SK-N-SH treated with all-trans-retinoic acid at 6 μM for 48 hours (cell line): ENCODE data around the gene CREB1.

ENCODE experiments used
- ATAC-seq: fragments of 200-7000 bp; cut with Tn5 transposase; 3 replicates; pipeline ENCODE4 v1.9.1; 2020; ENCODE audit warnings: mild to moderate bottlenecking, moderate library complexity
- ARNTL ChIP-seq: fragments of 450-650 bp; formaldehyde crosslinking; IDR thresholded peaks from 2 replicates; pipeline ENCODE4 v1.5.0; 2020; ENCODE audit warnings: low read depth, mild to moderate bottlenecking, moderate library complexity, borderline replicate concordance
- BACH2 ChIP-seq: fragments of 250-450 bp; sonication (Bioruptor Pico); IDR thresholded peaks from 2 replicates; pipeline ENCODE4 v1.9.0; 2021; ENCODE audit warnings: mild to moderate bottlenecking, borderline replicate concordance
- CSDC2 ChIP-seq: fragments of 250-450 bp; sonication (Bioruptor Pico); IDR thresholded peaks from 2 replicates; pipeline ENCODE4 v1.5.0; 2020; ENCODE audit warnings: mild to moderate bottlenecking, moderate library complexity
- ESRRG ChIP-seq: fragments of 250-450 bp; sonication (Bioruptor Pico); IDR thresholded peaks from 2 replicates; pipeline ENCODE4 v1.6.1; 2021; ENCODE audit warnings: mild to moderate bottlenecking
- GLIS3 ChIP-seq: fragments of 250-450 bp; sonication (Bioruptor Pico); IDR thresholded peaks from 2 replicates; pipeline ENCODE4 v1.5.0; 2020; ENCODE audit warnings: mild to moderate bottlenecking, moderate library complexity
- ISL1 ChIP-seq: fragments of 250-450 bp; sonication (Bioruptor Pico); IDR thresholded peaks from 2 replicates; pipeline ENCODE4 v2.1.2; 2022; ENCODE audit warnings: mild to moderate bottlenecking, moderate library complexity
- OSR1 ChIP-seq: fragments of 250-450 bp; sonication (Bioruptor Pico); IDR thresholded peaks from 2 replicates; pipeline ENCODE4 v1.8.0; 2022; ENCODE audit warnings: moderate library complexity, mild to moderate bottlenecking, inconsistent platforms
- PPARA ChIP-seq: fragments of 250-450 bp; sonication (Bioruptor Pico); IDR thresholded peaks from 2 replicates; pipeline ENCODE4 v1.5.0; 2020; ENCODE audit warnings: mild to moderate bottlenecking, borderline replicate concordance
- RARB ChIP-seq: fragments of 250-450 bp; sonication (Bioruptor Pico); IDR thresholded peaks from 2 replicates; pipeline ENCODE4 v1.8.0; 2021; ENCODE audit warnings: mild to moderate bottlenecking, moderate library complexity
- SNAI2 ChIP-seq: fragments of 250-450 bp; sonication (Bioruptor Pico); IDR thresholded peaks from 2 replicates; pipeline ENCODE4 v1.5.0; 2020; ENCODE audit warnings: mild to moderate bottlenecking, moderate library complexity
- TOX ChIP-seq: fragments of 250-450 bp; sonication (Bioruptor Pico); IDR thresholded peaks from 2 replicates; pipeline ENCODE4 v1.8.0; 2021; ENCODE audit warnings: mild to moderate bottlenecking, moderate library complexity, borderline replicate concordance
- ZC3H10 ChIP-seq: fragments of 250-450 bp; sonication (Bioruptor Pico); IDR thresholded peaks from 2 replicates; pipeline ENCODE4 v1.5.1; 2021; ENCODE audit warnings: mild to moderate bottlenecking, moderate library complexity
- ZFP3 ChIP-seq: fragments of 250-450 bp; sonication (Bioruptor Pico); IDR thresholded peaks from 2 replicates; pipeline ENCODE4 v1.5.0; 2020; ENCODE audit warnings: mild to moderate bottlenecking, moderate library complexity
- ZFP30 ChIP-seq: fragments of 450-650 bp; formaldehyde crosslinking; IDR thresholded peaks from 2 replicates; pipeline ENCODE4 v1.5.0; 2022; ENCODE audit warnings: mild to moderate bottlenecking, moderate library complexity
- ZNF565 ChIP-seq: fragments of 450-650 bp; formaldehyde crosslinking; conservative IDR thresholded peaks from 2 replicates; pipeline ENCODE4 v1.5.0; 2020; ENCODE audit warnings: low read depth, mild to moderate bottlenecking, moderate library complexity
- ZNF70 ChIP-seq: fragments of 450-650 bp; formaldehyde crosslinking; IDR thresholded peaks from 2 replicates; pipeline ENCODE4 v1.5.0; 2020; ENCODE audit warnings: mild to moderate bottlenecking, moderate library complexity
- ZNF8 ChIP-seq: fragments of 450-650 bp; formaldehyde crosslinking; IDR thresholded peaks from 2 replicates; pipeline ENCODE4 v1.5.0; 2020; ENCODE audit warnings: mild to moderate bottlenecking, moderate library complexity
- TF ChIP-seq, protein P1 (sequence below): fragments of 250-450 bp; sonication (Bioruptor Pico); IDR thresholded peaks from 2 replicates; pipeline ENCODE4 v1.5.1; 2021; ENCODE audit warnings: mild to moderate bottlenecking, moderate library complexity
- TF ChIP-seq, protein P2 (sequence below): fragments of 250-450 bp; sonication (Bioruptor Pico); IDR thresholded peaks from 2 replicates; pipeline ENCODE4 v1.8.0; 2021; ENCODE audit warnings: low read depth, mild to moderate bottlenecking, moderate library complexity, borderline replicate concordance
- TF ChIP-seq, protein P3 (sequence below): fragments of 250-450 bp; sonication (Bioruptor Pico); IDR thresholded peaks from 2 replicates; pipeline ENCODE4 v1.5.1; 2020; ENCODE audit warnings: low read depth, mild to moderate bottlenecking, moderate library complexity
- TF ChIP-seq, protein P4 (sequence below): fragments of 250-450 bp; sonication (Bioruptor Pico); IDR thresholded peaks from 2 replicates; pipeline ENCODE4 v1.5.0; 2020; ENCODE audit warnings: mild to moderate bottlenecking, moderate library complexity
- TF ChIP-seq, protein P5 (sequence below): fragments of 250-450 bp; sonication (Bioruptor Pico); IDR thresholded peaks from 2 replicates; pipeline ENCODE4 v1.8.0; 2020; ENCODE audit warnings: mild to moderate bottlenecking, moderate library complexity, borderline replicate concordance

Gene CREB1

DNA sequence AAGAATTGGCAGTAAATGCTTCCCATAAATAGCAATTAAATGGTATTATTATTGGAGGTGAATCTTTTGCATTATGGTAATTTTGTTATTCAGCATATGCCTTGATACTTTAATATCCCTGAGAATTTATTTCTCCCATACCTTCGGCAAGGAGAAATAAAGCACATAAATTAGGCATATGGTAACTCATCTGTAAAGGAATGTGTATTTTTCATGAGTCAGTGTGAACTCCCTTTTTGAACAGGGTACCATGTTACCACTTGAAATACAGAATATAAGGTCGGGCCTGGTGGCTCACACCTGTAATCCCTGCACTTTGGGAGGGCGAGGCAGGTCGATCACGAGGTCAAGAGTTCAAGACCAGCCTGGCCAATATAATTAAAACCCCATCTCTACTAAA is 77.1 kb downstream of the CREB1 start:
- TF ChIP-seq ZNF565 (CRISPR knock-in tag) (no peak), RARB (CRISPR knock-in tag) (no peak), ZFP30 (no peak)
- ATAC-seq = no peak

DNA sequence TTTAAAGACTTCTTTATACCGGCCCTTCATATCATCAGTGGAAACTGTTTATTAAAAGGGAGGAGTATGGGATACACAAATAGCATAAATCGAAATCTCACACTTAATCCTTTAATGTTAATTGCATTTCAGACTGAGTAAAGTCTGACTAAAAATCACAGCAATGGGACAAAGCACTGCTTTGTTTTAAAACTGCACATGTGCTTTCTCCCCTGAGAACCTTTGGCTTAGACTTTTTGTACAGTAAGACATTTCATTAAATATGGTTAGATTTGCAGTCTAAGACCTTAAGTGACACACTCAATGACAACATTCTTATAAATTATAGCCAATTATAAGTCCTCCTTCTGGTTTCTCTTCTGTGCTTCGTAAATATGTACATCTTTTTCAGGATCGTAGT is 83.0 kb downstream of the CREB1 start:
- no peak for ATAC-seq
- TF ChIP-seq PPARA (CRISPR knock-in tag) (no peak), TOX (CRISPR knock-in tag) (no peak), OSR1 (CRISPR knock-in tag) (no peak), RARB (CRISPR knock-in tag) (no peak), GLIS3 (CRISPR knock-in tag) (no peak), ZFP30 (no peak), ZC3H10 (CRISPR knock-in tag) (no peak), ZNF565 (CRISPR knock-in tag) (no peak), ISL1 (CRISPR knock-in tag) (no peak), ZFP3 (CRISPR knock-in tag) (no peak), CSDC2 (CRISPR knock-in tag) (no peak)
- TF ChIP-seq, protein P1, sequence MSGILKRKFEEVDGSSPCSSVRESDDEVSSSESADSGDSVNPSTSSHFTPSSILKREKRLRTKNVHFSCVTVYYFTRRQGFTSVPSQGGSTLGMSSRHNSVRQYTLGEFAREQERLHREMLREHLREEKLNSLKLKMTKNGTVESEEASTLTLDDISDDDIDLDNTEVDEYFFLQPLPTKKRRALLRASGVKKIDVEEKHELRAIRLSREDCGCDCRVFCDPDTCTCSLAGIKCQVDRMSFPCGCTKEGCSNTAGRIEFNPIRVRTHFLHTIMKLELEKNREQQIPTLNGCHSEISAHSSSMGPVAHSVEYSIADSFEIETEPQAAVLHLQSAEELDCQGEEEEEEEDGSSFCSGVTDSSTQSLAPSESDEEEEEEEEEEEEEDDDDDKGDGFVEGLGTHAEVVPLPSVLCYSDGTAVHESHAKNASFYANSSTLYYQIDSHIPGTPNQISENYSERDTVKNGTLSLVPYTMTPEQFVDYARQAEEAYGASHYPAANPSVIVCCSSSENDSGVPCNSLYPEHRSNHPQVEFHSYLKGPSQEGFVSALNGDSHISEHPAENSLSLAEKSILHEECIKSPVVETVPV = no peak

DNA sequence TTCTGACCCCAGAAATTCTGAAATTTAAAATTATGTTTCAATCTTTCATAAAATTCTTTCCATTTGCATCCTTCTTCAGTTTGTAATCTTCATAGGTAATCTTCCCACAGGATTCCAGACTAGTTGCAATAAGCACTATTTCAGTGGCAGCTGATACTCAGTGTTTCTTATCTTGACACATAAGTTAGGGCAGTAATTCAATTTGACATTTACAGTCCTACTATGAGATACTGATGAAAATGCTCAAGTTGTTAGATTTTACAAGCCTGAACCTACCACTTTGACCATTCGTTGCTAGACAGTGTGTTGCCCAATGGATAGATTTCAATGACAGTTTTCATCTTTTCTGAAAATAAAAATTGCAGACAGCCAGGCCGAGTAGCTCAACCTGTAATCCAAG is 85.1 kb downstream of the CREB1 start:
- ATAC-seq = no peak
- TF ChIP-seq ZNF70 (CRISPR knock-in tag) (no peak), ZFP3 (CRISPR knock-in tag) (no peak), PPARA (CRISPR knock-in tag) (no peak)
- TF ChIP-seq, protein P2, sequence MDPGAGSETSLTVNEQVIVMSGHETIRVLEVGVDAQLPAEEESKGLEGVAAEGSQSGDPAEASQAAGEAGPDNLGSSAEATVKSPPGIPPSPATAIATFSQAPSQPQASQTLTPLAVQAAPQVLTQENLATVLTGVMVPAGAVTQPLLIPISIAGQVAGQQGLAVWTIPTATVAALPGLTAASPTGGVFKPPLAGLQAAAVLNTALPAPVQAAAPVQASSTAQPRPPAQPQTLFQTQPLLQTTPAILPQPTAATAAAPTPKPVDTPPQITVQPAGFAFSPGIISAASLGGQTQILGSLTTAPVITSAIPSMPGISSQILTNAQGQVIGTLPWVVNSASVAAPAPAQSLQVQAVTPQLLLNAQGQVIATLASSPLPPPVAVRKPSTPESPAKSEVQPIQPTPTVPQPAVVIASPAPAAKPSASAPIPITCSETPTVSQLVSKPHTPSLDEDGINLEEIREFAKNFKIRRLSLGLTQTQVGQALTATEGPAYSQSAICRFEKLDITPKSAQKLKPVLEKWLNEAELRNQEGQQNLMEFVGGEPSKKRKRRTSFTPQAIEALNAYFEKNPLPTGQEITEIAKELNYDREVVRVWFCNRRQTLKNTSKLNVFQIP = no peak
- TF ChIP-seq, all 23 proteins: peak for 0

DNA sequence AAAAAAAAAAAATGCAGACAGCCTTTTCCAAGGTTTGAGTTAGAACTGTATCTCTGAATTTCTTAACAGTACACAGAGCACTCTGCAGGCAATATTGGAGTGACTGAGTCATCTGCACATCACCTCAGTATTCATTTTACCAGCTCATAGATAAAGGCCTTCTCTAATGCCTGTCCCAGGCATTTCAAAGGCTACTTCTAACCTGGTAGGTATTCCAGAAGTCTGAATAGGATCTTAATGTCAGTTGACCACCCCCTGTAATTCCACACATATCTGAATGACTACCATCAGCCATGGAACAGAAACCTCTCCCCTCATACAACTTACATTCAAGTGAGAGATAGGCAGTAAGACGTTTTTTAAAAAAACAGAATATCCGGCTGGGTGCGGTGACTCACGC is 86.4 kb downstream of the CREB1 start:
- TF ChIP-seq, protein P3, sequence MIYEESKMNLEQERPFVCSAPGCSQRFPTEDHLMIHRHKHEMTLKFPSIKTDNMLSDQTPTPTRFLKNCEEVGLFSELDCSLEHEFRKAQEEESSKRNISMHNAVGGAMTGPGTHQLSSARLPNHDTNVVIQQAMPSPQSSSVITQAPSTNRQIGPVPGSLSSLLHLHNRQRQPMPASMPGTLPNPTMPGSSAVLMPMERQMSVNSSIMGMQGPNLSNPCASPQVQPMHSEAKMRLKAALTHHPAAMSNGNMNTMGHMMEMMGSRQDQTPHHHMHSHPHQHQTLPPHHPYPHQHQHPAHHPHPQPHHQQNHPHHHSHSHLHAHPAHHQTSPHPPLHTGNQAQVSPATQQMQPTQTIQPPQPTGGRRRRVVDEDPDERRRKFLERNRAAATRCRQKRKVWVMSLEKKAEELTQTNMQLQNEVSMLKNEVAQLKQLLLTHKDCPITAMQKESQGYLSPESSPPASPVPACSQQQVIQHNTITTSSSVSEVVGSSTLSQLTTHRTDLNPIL (CRISPR knock-in tag) = no peak
- TF ChIP-seq, protein P4, sequence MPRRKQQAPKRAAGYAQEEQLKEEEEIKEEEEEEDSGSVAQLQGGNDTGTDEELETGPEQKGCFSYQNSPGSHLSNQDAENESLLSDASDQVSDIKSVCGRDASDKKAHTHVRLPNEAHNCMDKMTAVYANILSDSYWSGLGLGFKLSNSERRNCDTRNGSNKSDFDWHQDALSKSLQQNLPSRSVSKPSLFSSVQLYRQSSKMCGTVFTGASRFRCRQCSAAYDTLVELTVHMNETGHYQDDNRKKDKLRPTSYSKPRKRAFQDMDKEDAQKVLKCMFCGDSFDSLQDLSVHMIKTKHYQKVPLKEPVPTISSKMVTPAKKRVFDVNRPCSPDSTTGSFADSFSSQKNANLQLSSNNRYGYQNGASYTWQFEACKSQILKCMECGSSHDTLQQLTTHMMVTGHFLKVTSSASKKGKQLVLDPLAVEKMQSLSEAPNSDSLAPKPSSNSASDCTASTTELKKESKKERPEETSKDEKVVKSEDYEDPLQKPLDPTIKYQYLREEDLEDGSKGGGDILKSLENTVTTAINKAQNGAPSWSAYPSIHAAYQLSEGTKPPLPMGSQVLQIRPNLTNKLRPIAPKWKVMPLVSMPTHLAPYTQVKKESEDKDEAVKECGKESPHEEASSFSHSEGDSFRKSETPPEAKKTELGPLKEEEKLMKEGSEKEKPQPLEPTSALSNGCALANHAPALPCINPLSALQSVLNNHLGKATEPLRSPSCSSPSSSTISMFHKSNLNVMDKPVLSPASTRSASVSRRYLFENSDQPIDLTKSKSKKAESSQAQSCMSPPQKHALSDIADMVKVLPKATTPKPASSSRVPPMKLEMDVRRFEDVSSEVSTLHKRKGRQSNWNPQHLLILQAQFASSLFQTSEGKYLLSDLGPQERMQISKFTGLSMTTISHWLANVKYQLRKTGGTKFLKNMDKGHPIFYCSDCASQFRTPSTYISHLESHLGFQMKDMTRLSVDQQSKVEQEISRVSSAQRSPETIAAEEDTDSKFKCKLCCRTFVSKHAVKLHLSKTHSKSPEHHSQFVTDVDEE = no peak
- TF ChIP-seq PPARA (CRISPR knock-in tag) (no peak), RARB (CRISPR knock-in tag) (no peak)
- peak; percentile 36; the same call in 2 of the 3 replicates for ATAC-seq

DNA sequence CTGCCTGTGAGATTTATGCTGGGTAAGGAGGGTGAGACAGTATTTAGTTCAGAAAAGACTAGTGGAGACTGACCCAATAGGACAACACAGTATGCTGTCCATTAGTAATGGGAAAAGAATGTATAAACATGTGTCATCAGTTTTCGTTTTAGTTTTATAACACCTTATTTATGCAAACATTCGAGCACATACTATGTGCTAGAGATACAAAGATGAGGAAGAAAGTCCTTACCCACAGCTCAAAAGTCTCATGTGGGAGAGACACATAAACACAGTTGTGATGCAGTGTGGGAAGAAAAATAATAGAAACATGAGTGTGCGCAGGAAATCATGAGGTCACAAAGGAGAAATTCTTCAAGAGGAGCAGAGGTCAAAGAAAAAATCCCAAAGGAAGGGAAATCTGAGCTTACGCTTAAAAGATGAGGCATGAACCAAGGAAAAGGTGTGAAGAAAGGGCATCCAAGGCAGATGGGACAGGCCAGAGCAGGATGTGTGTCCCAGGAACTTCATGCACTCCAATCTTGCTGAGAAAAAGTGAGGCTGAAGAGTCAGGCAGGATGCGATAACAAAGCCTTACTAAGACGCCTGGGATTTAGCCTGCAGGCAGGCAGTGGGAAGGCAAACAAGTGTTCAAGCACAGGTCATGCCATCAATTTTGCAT is 87.4 kb downstream of the CREB1 start:
- TF ChIP-seq, protein P5, sequence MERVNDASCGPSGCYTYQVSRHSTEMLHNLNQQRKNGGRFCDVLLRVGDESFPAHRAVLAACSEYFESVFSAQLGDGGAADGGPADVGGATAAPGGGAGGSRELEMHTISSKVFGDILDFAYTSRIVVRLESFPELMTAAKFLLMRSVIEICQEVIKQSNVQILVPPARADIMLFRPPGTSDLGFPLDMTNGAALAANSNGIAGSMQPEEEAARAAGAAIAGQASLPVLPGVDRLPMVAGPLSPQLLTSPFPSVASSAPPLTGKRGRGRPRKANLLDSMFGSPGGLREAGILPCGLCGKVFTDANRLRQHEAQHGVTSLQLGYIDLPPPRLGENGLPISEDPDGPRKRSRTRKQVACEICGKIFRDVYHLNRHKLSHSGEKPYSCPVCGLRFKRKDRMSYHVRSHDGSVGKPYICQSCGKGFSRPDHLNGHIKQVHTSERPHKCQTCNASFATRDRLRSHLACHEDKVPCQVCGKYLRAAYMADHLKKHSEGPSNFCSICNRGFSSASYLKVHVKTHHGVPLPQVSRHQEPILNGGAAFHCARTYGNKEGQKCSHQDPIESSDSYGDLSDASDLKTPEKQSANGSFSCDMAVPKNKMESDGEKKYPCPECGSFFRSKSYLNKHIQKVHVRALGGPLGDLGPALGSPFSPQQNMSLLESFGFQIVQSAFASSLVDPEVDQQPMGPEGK (CRISPR knock-in tag) = no peak
- TF ChIP-seq ISL1 (CRISPR knock-in tag) = no peak
- no peak for TF ChIP-seq SNAI2 (CRISPR knock-in tag)
- no peak for TF ChIP-seq ARNTL (CRISPR knock-in tag)
- no peak for TF ChIP-seq ZNF8
- TF ChIP-seq BACH2 = no peak
- no peak for TF ChIP-seq CSDC2 (CRISPR knock-in tag)
- TF ChIP-seq ZNF70 (CRISPR knock-in tag) = no peak
- TF ChIP-seq, protein P4 = no peak
- TF ChIP-seq OSR1 (CRISPR knock-in tag) = no peak
- TF ChIP-seq ESRRG (CRISPR knock-in tag) = no peak
- peak; percentile 93 for ATAC-seq
